ENCODE data around the gene FSIP1.

Gene FSIP1

DNA sequence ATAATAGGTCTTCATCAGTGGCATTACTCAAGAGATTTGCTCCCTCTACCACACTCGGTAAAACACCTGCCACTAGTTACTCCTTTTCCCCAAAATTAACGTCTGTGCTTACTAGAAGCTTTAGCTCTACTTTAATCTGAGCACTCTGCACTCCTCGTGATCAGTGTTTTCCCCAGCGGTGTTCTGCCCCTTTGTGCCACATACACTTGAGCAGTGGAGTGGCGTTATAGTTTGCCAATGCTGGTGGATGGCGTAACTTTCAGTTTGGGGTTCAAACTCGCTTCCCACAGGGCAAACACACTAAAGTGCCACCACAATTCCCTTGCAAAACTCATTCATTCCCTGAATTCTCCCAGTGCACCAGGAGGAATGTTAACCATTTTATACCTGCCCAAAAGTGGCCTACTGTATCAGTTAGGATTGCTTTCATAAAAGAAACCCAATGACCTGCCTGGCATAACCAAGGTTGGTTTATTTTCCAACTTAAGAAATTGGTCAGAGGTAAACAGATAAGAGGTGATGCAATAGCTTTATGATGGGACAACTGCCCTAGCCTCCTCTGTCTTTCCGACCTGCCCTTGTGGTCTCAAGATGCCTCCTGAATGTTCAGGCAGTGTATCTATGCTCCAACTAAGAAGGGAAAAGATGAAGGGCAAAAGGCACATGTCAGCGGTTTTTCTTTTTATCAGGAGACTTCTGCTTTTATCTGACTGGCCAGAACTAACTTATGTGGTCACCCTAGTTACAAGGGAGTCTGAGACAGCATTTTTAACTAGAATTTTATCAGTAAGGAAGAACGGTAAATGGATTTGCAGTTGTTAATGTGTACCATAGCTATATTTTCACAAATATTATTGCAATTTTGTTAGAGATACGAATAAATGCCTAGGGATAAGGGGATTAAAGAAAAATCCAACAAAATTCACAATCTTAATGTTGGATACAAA, 83.9 kb downstream of the FSIP1 start:
- no peaks in the 10 kb centered on the region for H3K79me2 ChIP-seq (ENCODE audit: control insufficient read depth, low read length)
- H3K36me3 ChIP-seq (ENCODE audit: control insufficient read depth, low read length), result no peaks in the 10 kb centered on the region
- no peaks in the 10 kb centered on the region for H3K9me2 ChIP-seq (replicated peaks; ENCODE audit: control insufficient read depth, low read length)
- no peak overlapping the region for H3K27ac ChIP-seq (ENCODE audit: low read depth, low read length)
- H3K9me3 ChIP-seq (ENCODE audit: control insufficient read depth, insufficient read depth, low read length), result no peaks in the 10 kb centered on the region
- no peak overlapping the region for H3K4me2 ChIP-seq (ENCODE audit: low read length)
- H3K4me1 ChIP-seq (ENCODE audit: control insufficient read depth, low read length), result no peaks in the 10 kb centered on the region
- TF ChIP-seq, protein P1, sequence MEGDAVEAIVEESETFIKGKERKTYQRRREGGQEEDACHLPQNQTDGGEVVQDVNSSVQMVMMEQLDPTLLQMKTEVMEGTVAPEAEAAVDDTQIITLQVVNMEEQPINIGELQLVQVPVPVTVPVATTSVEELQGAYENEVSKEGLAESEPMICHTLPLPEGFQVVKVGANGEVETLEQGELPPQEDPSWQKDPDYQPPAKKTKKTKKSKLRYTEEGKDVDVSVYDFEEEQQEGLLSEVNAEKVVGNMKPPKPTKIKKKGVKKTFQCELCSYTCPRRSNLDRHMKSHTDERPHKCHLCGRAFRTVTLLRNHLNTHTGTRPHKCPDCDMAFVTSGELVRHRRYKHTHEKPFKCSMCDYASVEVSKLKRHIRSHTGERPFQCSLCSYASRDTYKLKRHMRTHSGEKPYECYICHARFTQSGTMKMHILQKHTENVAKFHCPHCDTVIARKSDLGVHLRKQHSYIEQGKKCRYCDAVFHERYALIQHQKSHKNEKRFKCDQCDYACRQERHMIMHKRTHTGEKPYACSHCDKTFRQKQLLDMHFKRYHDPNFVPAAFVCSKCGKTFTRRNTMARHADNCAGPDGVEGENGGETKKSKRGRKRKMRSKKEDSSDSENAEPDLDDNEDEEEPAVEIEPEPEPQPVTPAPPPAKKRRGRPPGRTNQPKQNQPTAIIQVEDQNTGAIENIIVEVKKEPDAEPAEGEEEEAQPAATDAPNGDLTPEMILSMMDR (IDR thresholded peaks at IDR 0.05; ENCODE audit: low read depth, low read length, poor library complexity, severe bottlenecking), result no peak
- TF ChIP-seq EZH2phosphoT487 (IDR thresholded peaks at IDR 0.05; ENCODE audit: borderline replicate concordance, low read length), result no peak
- H3F3A ChIP-seq (ENCODE audit: control insufficient read depth, insufficient read depth), result no peaks in the 10 kb centered on the region
- H3K27me3 ChIP-seq (ENCODE audit: control insufficient read depth, low read length), result peaks cover 17% of the 10 kb centered on the region
- H3K4me3 ChIP-seq (ENCODE audit: low read length), result no peak overlapping the region
- H4K20me1 ChIP-seq (ENCODE audit: control insufficient read depth, insufficient read depth, low read depth, low read length), result no peaks in the 10 kb centered on the region

- Histone ChIP-seq H3K9me3 (ENCODE audit: control insufficient read depth, insufficient read depth, low read length) (no peaks in the 10 kb centered on the region), H3K79me2 (ENCODE audit: control insufficient read depth, low read length) (no peaks in the 10 kb centered on the region), H3K9me2 (replicated peaks; ENCODE audit: control insufficient read depth, low read length) (no peaks in the 10 kb centered on the region), H3K4me1 (ENCODE audit: control insufficient read depth, low read length) (no peaks in the 10 kb centered on the region), H3K36me3 (ENCODE audit: control insufficient read depth, low read length) (no peaks in the 10 kb centered on the region), H3K4me2 (ENCODE audit: low read length) (no peak overlapping the region), H3K27ac (ENCODE audit: low read depth, low read length) (no peak overlapping the region), H4K20me1 (ENCODE audit: control insufficient read depth, insufficient read depth, low read depth, low read length) (no peaks in the 10 kb centered on the region), H3F3A (ENCODE audit: control insufficient read depth, insufficient read depth) (no peaks in the 10 kb centered on the region), H3K27me3 (ENCODE audit: control insufficient read depth, low read length) (peaks cover 25% of the 10 kb centered on the region), H3K4me3 (ENCODE audit: low read length) (no peak overlapping the region)
- no peak for TF ChIP-seq EZH2phosphoT487 (IDR thresholded peaks at IDR 0.05; ENCODE audit: borderline replicate concordance, low read length)
- TF ChIP-seq, protein P1 (IDR thresholded peaks at IDR 0.05; ENCODE audit: low read depth, low read length, poor library complexity, severe bottlenecking), result no peak
Measured at GRCh38 chr15:39697509-39697908, 85.1 kb downstream of the FSIP1 start.

DNA sequence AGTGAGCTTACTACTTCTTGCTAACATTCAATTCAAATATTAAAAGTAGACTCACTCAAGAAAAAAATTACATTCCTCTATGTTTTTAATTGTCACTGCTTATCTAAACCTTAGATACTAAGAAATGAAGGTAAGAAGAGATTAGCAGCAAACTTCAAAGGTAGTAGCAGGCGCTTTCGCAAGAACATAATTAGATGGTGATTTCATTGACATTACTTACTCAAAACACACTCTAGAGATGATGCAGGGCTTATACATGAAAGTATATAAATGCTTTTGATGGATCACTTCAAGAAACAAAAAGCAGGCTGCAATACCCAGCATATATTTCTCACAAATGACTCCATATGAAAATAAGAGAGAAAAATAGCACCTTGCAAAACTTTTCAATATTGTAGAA, 86.8 kb downstream of the FSIP1 start:
- H3K27ac ChIP-seq (ENCODE audit: low read depth, low read length), result no peak overlapping the region
- H3K79me2 ChIP-seq (ENCODE audit: control insufficient read depth, low read length), result no peaks in the 10 kb centered on the region
- H3K4me3 ChIP-seq (ENCODE audit: low read length), result no peak overlapping the region
- H3K4me2 ChIP-seq (ENCODE audit: low read length), result no peak overlapping the region
- no peaks in the 10 kb centered on the region for H3F3A ChIP-seq (ENCODE audit: control insufficient read depth, insufficient read depth)
- H3K4me1 ChIP-seq (ENCODE audit: control insufficient read depth, low read length), result no peaks in the 10 kb centered on the region
- no peaks in the 10 kb centered on the region for H3K36me3 ChIP-seq (ENCODE audit: control insufficient read depth, low read length)
- H3K9me3 ChIP-seq (ENCODE audit: control insufficient read depth, insufficient read depth, low read length), result no peaks in the 10 kb centered on the region
- no peaks in the 10 kb centered on the region for H3K9me2 ChIP-seq (replicated peaks; ENCODE audit: control insufficient read depth, low read length)
- TF ChIP-seq, protein P1 (IDR thresholded peaks at IDR 0.05; ENCODE audit: low read depth, low read length, poor library complexity, severe bottlenecking), result no peak
- no peak for TF ChIP-seq EZH2phosphoT487 (IDR thresholded peaks at IDR 0.05; ENCODE audit: borderline replicate concordance, low read length)
- H3K27me3 ChIP-seq (ENCODE audit: control insufficient read depth, low read length), result peaks cover 25% of the 10 kb centered on the region
- no peaks in the 10 kb centered on the region for H4K20me1 ChIP-seq (ENCODE audit: control insufficient read depth, insufficient read depth, low read depth, low read length)

Data from DOHH2 (cell line).